Panc1 (cell line): ENCODE measurements around the gene BTLA. TPM values are rescaled to one million over a fixed set of nuclear protein-coding genes. Genes with fewer than 3 reads are reported as not detected.
"Not testable (repeated sequence)": the region's sequence is repeated elsewhere in the genome, so short reads cannot be mapped to it uniquely, and the experiment has no call there.

ENCODE experiments used
- ATAC-seq: fragments of 200-7000 bp; cut with Tn5 transposase; 2 replicates; pipeline ENCODE4 v1.9.1; 2020; ENCODE audit warnings: mild to moderate bottlenecking, moderate library complexity
- BruUV-seq: library from RNA; stranded (reverse); fragments of 400-500 nt; replicated peaks from 2 replicates; lab custom pipeline; 2021; lab: Mats Ljungman, UMichigan
- CTCF ChIA-PET: fragments of 300-600 bp; sonication (Branson Sonifier 250); formaldehyde crosslinking; loops from one replicate; lab custom pipeline; 2022; ENCODE audit warnings: antibody characterized with exemption; lab: Charles Lee
- POLR2A ChIA-PET: fragments of 300-600 bp; sonication (Branson Sonifier 250); formaldehyde crosslinking; loops from one replicate; lab custom pipeline; 2022; ENCODE audit warnings: antibody characterized with exemption; lab: Charles Lee
- DNase-seq: peaks from one replicate; pipeline ENCODE4 v3.0.0-alpha.2; 2010; ENCODE audit warnings: low read depth, low spot score
- H3K27ac ChIP-seq: 2 replicates; pipeline ENCODE4 v1.5.1; 2011; ENCODE audit warnings: mild to moderate bottlenecking, low read length, inconsistent platforms
- H3K27me3 ChIP-seq: fragments of 200-500 bp; sonication (Bioruptor generic); 2 replicates; pipeline ENCODE4 v1.6.0; 2014; ENCODE audit warnings: low read length, inconsistent platforms; ENCODE audit not compliant: control insufficient read depth, insufficient read depth
- H3K36me3 ChIP-seq: fragments of 200-500 bp; sonication (Bioruptor generic); 2 replicates; pipeline ENCODE4 v1.5.1; 2014; ENCODE audit warnings: inconsistent platforms, mild to moderate bottlenecking, low read length, moderate library complexity; ENCODE audit not compliant: control insufficient read depth, insufficient read depth
- H3K4me1 ChIP-seq: 2 replicates; pipeline ENCODE4 v1.5.1; 2011; ENCODE audit warnings: inconsistent platforms, mild to moderate bottlenecking, low read length, moderate library complexity; ENCODE audit not compliant: control insufficient read depth, insufficient read depth
- H3K4me3 ChIP-seq, 2 experiments: 2 replicates each; pipeline ENCODE4 v1.5.1; 2011 to 2012; ENCODE audit warnings: low read depth in 2 of 2, low read length in 2 of 2, mild to moderate bottlenecking in 2 of 2, inconsistent platforms in 1 of 2, moderate library complexity in 1 of 2
- H3K9me3 ChIP-seq: fragments of 200-500 bp; sonication (Bioruptor generic); 2 replicates; pipeline ENCODE4 v1.5.1; 2014; ENCODE audit warnings: low read depth, mild to moderate bottlenecking, inconsistent platforms, low read length, moderate library complexity; ENCODE audit not compliant: control insufficient read depth, insufficient read depth
- POLR2AphosphoS5 ChIP-seq: IDR thresholded peaks from 2 replicates; pipeline ENCODE4 v1.6.1; 2012; ENCODE audit warnings: mild to moderate bottlenecking, low read depth, low read length, moderate library complexity
- SIN3A ChIP-seq: IDR thresholded peaks from 2 replicates; pipeline ENCODE4 v1.6.1; 2012; ENCODE audit warnings: low read depth, mild to moderate bottlenecking, low read length, moderate library complexity, borderline replicate concordance; ENCODE audit not compliant: insufficient read depth
- TCF7L2 ChIP-seq: IDR thresholded peaks from 2 replicates; pipeline ENCODE4 v1.6.1; 2011; ENCODE audit warnings: mild to moderate bottlenecking, low read depth, low read length, inconsistent platforms
- in situ Hi-C: cut with HindIII; loops from 2 replicates; pipeline ENCODE4 v1.10.0; 2016; ENCODE audit warnings: low sequenced_read_pairs, low pct_unique_long_range_greater_than_20kb
- intact Hi-C: fragments of 100-400 bp; cut with micrococcal nuclease; formaldehyde crosslinking; loops from one replicate; pipeline ENCODE4 v1.10.0; 2022; ENCODE audit not compliant: unreplicated experiment
- total RNA-seq: library from RNA; stranded (reverse); gene quantifications from one replicate; pipeline ENCODE4 v1.2.1, GENCODE V29; 2021; ENCODE audit not compliant: unreplicated experiment
- TF ChIP-seq, protein P1 (sequence below), 2 experiments: IDR thresholded peaks; 2 replicates each; pipeline ENCODE4 v1.6.1; 2011 to 2012; ENCODE audit warnings: low read depth in 2 of 2, control low read depth in 1 of 2, low read length in 1 of 2, mild to moderate bottlenecking in 1 of 2, moderate library complexity in 1 of 2; ENCODE audit not compliant: insufficient read depth in 1 of 2
- TF ChIP-seq, protein P2 (sequence below): fragments of 450-650 bp; IDR thresholded peaks from 2 replicates; pipeline ENCODE4 v1.5.1; 2017; ENCODE audit warnings: mild to moderate bottlenecking

Gene BTLA
- total RNA-seq, 1 experiment from 2014 or later, result not detected

DNA sequence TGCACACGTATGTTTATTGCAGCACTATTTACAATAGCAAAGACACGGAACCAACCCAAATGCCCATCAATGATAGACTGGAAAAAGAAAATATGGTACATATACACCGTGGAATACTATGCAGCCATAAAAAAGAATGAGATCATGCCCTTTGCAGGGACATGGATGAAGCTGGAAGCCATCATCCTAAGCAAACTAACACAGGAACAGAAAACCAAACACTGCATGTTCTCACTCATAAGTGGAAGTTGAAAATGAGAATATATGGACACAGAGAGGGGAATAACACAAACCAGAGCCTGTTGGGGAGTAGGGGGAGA, 4.9 kb downstream of the BTLA start:
- CTCF ChIA-PET, BruUV-seq, in situ Hi-C loops, intact Hi-C loops, H3K27ac ChIP-seq, ATAC-seq, POLR2A ChIA-PET, H3K4me3 ChIP-seq, H3K27me3 ChIP-seq, H3K36me3 ChIP-seq, H3K9me3 ChIP-seq, DNase-seq, H3K4me1 ChIP-seq: not testable (repeated sequence)

DNA sequence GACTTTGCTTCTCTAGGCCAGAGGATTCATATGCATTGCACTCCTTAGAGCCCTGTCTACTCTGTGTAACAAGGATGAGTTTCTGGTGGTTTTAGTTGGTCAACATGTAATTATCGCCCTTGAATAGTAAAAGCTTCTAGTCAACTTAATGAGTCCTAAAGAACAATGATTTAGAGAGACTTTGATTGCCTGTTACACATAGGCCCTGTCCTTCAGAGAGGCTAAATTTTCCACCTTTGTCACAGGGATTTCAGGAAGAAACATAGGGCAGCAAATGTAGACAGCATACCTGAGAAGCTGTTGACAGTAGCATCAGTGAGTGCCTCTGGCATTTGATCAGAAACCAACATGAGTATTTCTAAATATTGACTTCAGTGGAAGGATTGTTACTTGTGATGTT, 7.1 kb downstream of the BTLA start:
- DNase-seq (no peak), ATAC-seq (no peak)
- Histone ChIP-seq H3K4me1 (no peaks in the 10 kb centered on the region), H3K27me3 (no peaks in the 10 kb centered on the region), H3K4me3 (no peak overlapping the region), H3K27ac (no peak overlapping the region), H3K9me3 (no peaks in the 10 kb centered on the region), H3K36me3 (no peaks in the 10 kb centered on the region)
- intact Hi-C loops, result no loop called here
- POLR2A ChIA-PET, result no interaction called here
- CTCF ChIA-PET, result no interaction called here
- no TSS peak for BruUV-seq
- in situ Hi-C loops, result no loop called here
- TF ChIP-seq, protein P1, sequence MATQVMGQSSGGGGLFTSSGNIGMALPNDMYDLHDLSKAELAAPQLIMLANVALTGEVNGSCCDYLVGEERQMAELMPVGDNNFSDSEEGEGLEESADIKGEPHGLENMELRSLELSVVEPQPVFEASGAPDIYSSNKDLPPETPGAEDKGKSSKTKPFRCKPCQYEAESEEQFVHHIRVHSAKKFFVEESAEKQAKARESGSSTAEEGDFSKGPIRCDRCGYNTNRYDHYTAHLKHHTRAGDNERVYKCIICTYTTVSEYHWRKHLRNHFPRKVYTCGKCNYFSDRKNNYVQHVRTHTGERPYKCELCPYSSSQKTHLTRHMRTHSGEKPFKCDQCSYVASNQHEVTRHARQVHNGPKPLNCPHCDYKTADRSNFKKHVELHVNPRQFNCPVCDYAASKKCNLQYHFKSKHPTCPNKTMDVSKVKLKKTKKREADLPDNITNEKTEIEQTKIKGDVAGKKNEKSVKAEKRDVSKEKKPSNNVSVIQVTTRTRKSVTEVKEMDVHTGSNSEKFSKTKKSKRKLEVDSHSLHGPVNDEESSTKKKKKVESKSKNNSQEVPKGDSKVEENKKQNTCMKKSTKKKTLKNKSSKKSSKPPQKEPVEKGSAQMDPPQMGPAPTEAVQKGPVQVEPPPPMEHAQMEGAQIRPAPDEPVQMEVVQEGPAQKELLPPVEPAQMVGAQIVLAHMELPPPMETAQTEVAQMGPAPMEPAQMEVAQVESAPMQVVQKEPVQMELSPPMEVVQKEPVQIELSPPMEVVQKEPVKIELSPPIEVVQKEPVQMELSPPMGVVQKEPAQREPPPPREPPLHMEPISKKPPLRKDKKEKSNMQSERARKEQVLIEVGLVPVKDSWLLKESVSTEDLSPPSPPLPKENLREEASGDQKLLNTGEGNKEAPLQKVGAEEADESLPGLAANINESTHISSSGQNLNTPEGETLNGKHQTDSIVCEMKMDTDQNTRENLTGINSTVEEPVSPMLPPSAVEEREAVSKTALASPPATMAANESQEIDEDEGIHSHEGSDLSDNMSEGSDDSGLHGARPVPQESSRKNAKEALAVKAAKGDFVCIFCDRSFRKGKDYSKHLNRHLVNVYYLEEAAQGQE (IDR thresholded peaks at IDR 0.05; ENCODE audit: insufficient read depth in 1 of 2, low read depth in 2 of 2, low read length in 1 of 2), result no peak
- TF ChIP-seq TCF7L2 (no peak), POLR2AphosphoS5 (no peak), SIN3A (no peak)
- TF ChIP-seq, protein P2, sequence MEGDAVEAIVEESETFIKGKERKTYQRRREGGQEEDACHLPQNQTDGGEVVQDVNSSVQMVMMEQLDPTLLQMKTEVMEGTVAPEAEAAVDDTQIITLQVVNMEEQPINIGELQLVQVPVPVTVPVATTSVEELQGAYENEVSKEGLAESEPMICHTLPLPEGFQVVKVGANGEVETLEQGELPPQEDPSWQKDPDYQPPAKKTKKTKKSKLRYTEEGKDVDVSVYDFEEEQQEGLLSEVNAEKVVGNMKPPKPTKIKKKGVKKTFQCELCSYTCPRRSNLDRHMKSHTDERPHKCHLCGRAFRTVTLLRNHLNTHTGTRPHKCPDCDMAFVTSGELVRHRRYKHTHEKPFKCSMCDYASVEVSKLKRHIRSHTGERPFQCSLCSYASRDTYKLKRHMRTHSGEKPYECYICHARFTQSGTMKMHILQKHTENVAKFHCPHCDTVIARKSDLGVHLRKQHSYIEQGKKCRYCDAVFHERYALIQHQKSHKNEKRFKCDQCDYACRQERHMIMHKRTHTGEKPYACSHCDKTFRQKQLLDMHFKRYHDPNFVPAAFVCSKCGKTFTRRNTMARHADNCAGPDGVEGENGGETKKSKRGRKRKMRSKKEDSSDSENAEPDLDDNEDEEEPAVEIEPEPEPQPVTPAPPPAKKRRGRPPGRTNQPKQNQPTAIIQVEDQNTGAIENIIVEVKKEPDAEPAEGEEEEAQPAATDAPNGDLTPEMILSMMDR, result no peak

DNA sequence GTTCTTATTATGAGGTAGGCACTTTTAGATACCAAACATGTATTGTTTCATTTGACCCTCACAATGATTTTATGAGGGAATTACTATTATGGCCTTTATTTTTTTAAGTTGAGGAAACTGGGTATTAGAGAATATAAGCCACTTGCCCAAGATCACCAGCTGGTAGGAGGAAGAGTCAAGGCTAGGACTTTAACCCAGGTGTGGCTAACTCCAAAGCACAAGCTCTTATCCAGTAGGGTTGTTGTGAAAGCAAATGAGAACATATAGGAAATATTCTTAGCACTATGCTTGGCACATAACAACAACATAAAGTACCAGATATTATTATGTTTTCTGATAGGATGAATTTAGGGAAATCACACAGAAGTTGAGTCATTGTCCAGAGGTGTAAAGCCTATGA, 7.9 kb downstream of the BTLA start:
- H3K4me3 ChIP-seq, result no peak overlapping the region
- no peak overlapping the region for H3K27ac ChIP-seq
- BruUV-seq, result no TSS peak
- POLR2A ChIA-PET, result no interaction called here
- ATAC-seq, result no peak
- TF ChIP-seq TCF7L2 (no peak), SIN3A (no peak), POLR2AphosphoS5 (no peak)
- TF ChIP-seq, protein P1 (IDR thresholded peaks at IDR 0.05; ENCODE audit: insufficient read depth in 1 of 2, low read depth in 2 of 2, low read length in 1 of 2), result no peak
- TF ChIP-seq, protein P2, result no peak
- H3K36me3 ChIP-seq, result no peaks in the 10 kb centered on the region
- intact Hi-C loops (no loop called here), in situ Hi-C loops (no loop called here)
- no peaks in the 10 kb centered on the region for H3K27me3 ChIP-seq
- no peaks in the 10 kb centered on the region for H3K4me1 ChIP-seq
- CTCF ChIA-PET, result no interaction called here
- DNase-seq, result no peak
- no peaks in the 10 kb centered on the region for H3K9me3 ChIP-seq
